MCF 10A (cell line): ENCODE data around the gene KLK6. TPM values are rescaled to one million over a fixed set of nuclear protein-coding genes. Genes with fewer than 3 reads are reported as not detected.

Experiments
- BruUV-seq: library from RNA; stranded (reverse); fragments of 400-500 nt; replicated peaks from 2 replicates; lab custom pipeline; 2021; lab: Mats Ljungman, UMichigan
- CTCF ChIA-PET: fragments of 300-600 bp; sonication (Branson Sonifier 250); formaldehyde crosslinking; extraction: SDS; loops from one replicate; lab custom pipeline; 2021; ENCODE audit warnings: antibody characterized with exemption, inconsistent platforms; lab: Yijun Ruan, JAX
- POLR2A ChIA-PET: fragments of 300-600, 350-650 bp; sonication (Branson Sonifier 250); formaldehyde crosslinking; extraction: SDS; loops from one replicate; lab custom pipeline; 2020; ENCODE audit warnings: antibody characterized with exemption, inconsistent platforms; lab: Yijun Ruan, JAX
- DNase-seq: peaks from one replicate; pipeline ENCODE4 v3.0.0-alpha.2; 2018; ENCODE audit not compliant: unreplicated experiment
- H3K27ac Mint-ChIP-seq: one replicate; pipeline ENCODE4 v1.8.0; 2022; ENCODE audit warnings: mild to moderate bottlenecking, low read depth, mixed read lengths; ENCODE audit not compliant: unreplicated experiment
- H3K27me3 Mint-ChIP-seq: one replicate; pipeline ENCODE4 v1.8.0; 2022; ENCODE audit warnings: mixed read lengths; ENCODE audit not compliant: insufficient read depth, unreplicated experiment
- H3K36me3 Mint-ChIP-seq: one replicate; pipeline ENCODE4 v1.8.0; 2022; ENCODE audit warnings: mild to moderate bottlenecking, moderate library complexity, mixed read lengths; ENCODE audit not compliant: insufficient read depth, unreplicated experiment
- H3K4me1 Mint-ChIP-seq: one replicate; pipeline ENCODE4 v1.8.0; 2022; ENCODE audit warnings: mixed read lengths; ENCODE audit not compliant: insufficient read depth, unreplicated experiment
- H3K4me3 Mint-ChIP-seq: one replicate; pipeline ENCODE4 v1.8.0; 2022; ENCODE audit warnings: mild to moderate bottlenecking, moderate library complexity, mixed read lengths; ENCODE audit not compliant: unreplicated experiment
- H3K9me3 Mint-ChIP-seq: one replicate; pipeline ENCODE4 v1.8.0; 2022; ENCODE audit warnings: mixed read lengths; ENCODE audit not compliant: unreplicated experiment
- CTCF ChIP-seq: fragments of 200-600 bp; IDR thresholded peaks from one replicate; pipeline ENCODE4 v1.8.0; 2022; ENCODE audit warnings: antibody characterized with exemption, mild to moderate bottlenecking; ENCODE audit not compliant: unreplicated experiment
- intact Hi-C: fragments of 100-400 bp; cut with micrococcal nuclease; formaldehyde crosslinking; loops from 2 replicates; pipeline ENCODE4 v1.14.1; 2022
- total RNA-seq: library from RNA; stranded (reverse); gene quantifications from 2 replicates; pipeline ENCODE4 v1.2.3, GENCODE V29; 2022

Gene KLK6
- total RNA-seq, 1 experiment from 2014 or later = not detected

- H3K27ac Mint-ChIP-seq = no peak overlapping the region
- no peak for DNase-seq
- no peaks in the 10 kb centered on the region for H3K36me3 Mint-ChIP-seq
- peaks cover 12% of the 10 kb centered on the region for H3K27me3 Mint-ChIP-seq
- TF ChIP-seq CTCF = no peak
- CTCF ChIA-PET = no interaction called here
- H3K9me3 Mint-ChIP-seq = peaks cover 24% of the 10 kb centered on the region
- intact Hi-C loops = no loop called here
- POLR2A ChIA-PET = no interaction called here
- H3K4me1 Mint-ChIP-seq = peaks cover 6% of the 10 kb centered on the region
- no peak overlapping the region for H3K4me3 Mint-ChIP-seq
- no TSS peak for BruUV-seq
These were observed 11.8 kb downstream of the KLK6 start for GRCh38 chr19:50957587-50957986.

- POLR2A ChIA-PET = no interaction called here
- BruUV-seq = no TSS peak
- H3K9me3 Mint-ChIP-seq = peaks cover 8% of the 10 kb centered on the region
- no peak for TF ChIP-seq CTCF
- intact Hi-C loops = no loop called here
- H3K27ac Mint-ChIP-seq = no peak within 1 kb of the TSS
- H3K36me3 Mint-ChIP-seq = peaks cover 6% of the 10 kb centered on the region
- CTCF ChIA-PET = no interaction called here
- no peak for DNase-seq
- H3K4me3 Mint-ChIP-seq = no peak within 1 kb of the TSS
- H3K27me3 Mint-ChIP-seq = no peaks in the 10 kb centered on the region
- H3K4me1 Mint-ChIP-seq = peaks cover 6% of the 10 kb centered on the region
These were observed 16.5 kb downstream of the KLK6 start, which contains the start of gene KLK5 for GRCh38 chr19:50952910-50953309. KLK5 (minus strand) TSS chr19:50953038; CDS start chr19:50952657, 381 bp downstream.

DNA sequence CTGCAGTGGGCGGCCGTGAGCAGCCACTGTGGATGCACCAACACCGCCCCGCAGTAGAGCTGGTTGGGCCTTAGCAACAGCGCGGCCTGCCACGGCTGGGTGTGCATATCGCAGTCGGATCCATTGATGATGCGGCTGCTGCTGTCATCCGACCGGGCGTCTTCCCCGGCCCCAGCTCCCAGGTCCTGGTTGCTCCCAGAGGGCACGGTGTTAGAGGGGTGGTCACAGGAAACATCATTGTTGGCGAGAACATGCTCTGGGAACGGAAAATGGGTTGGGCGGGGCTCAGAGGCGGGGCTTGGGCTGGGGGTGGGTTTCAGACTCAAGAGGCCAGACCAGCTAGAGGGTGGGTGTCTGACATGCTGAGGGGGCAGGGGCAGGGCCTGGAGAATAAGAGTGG lies 19.5 kb downstream of the KLK6 start:
- H3K36me3 Mint-ChIP-seq = peaks cover 6% of the 10 kb centered on the region
- CTCF ChIA-PET = no interaction called here
- no TSS peak for BruUV-seq
- TF ChIP-seq CTCF = no peak
- POLR2A ChIA-PET = no interaction called here
- H3K27me3 Mint-ChIP-seq = no peaks in the 10 kb centered on the region
- peaks cover 6% of the 10 kb centered on the region for H3K4me1 Mint-ChIP-seq
- H3K9me3 Mint-ChIP-seq = peaks cover 11% of the 10 kb centered on the region
- no peak overlapping the region for H3K27ac Mint-ChIP-seq
- intact Hi-C loops = no loop called here
- no peak for DNase-seq
- H3K4me3 Mint-ChIP-seq = no peak overlapping the region

GRCh38 chr19:50947123-50947522 lies 22.3 kb downstream of the KLK6 start:
- H3K27me3 Mint-ChIP-seq = no peaks in the 10 kb centered on the region
- BruUV-seq = no TSS peak
- POLR2A ChIA-PET = no interaction called here
- H3K9me3 Mint-ChIP-seq = peaks cover 26% of the 10 kb centered on the region
- peaks cover 6% of the 10 kb centered on the region for H3K36me3 Mint-ChIP-seq
- TF ChIP-seq CTCF = no peak
- no peaks in the 10 kb centered on the region for H3K4me1 Mint-ChIP-seq
- intact Hi-C loops = no loop called here
- H3K4me3 Mint-ChIP-seq = no peak overlapping the region
- H3K27ac Mint-ChIP-seq = no peak overlapping the region
- CTCF ChIA-PET = interaction anchor here (0.6 kb wide), 1 partner anchor 73 kb away, joined by 6 read pairs; no protein-coding TSS in a partner anchor
- DNase-seq = no peak
